SK-N-SH treated with all-trans-retinoic acid at 6 μM for 48 hours (cell line): ENCODE results near the gene HOXA7.
A peak's percentile ranks its signal among the peaks of the same experiment; 100 is the strongest.

Experiments
- ATAC-seq: fragments of 200-7000 bp; cut with Tn5 transposase; 3 replicates; pipeline ENCODE4 v1.9.1; 2020; ENCODE audit warnings: mild to moderate bottlenecking, moderate library complexity
- ARNTL ChIP-seq: fragments of 450-650 bp; formaldehyde crosslinking; IDR thresholded peaks from 2 replicates; pipeline ENCODE4 v1.5.0; 2020; ENCODE audit warnings: low read depth, mild to moderate bottlenecking, moderate library complexity, borderline replicate concordance
- BACH2 ChIP-seq: fragments of 250-450 bp; sonication (Bioruptor Pico); IDR thresholded peaks from 2 replicates; pipeline ENCODE4 v1.9.0; 2021; ENCODE audit warnings: mild to moderate bottlenecking, borderline replicate concordance
- CREB5 ChIP-seq: fragments of 250-450 bp; sonication (Bioruptor Pico); IDR thresholded peaks from 2 replicates; pipeline ENCODE4 v1.5.1; 2020; ENCODE audit warnings: low read depth, mild to moderate bottlenecking, moderate library complexity
- CSDC2 ChIP-seq: fragments of 250-450 bp; sonication (Bioruptor Pico); IDR thresholded peaks from 2 replicates; pipeline ENCODE4 v1.5.0; 2020; ENCODE audit warnings: mild to moderate bottlenecking, moderate library complexity
- CSRNP3 ChIP-seq: fragments of 250-450 bp; sonication (Bioruptor Pico); IDR thresholded peaks from 2 replicates; pipeline ENCODE4 v1.5.1; 2021; ENCODE audit warnings: mild to moderate bottlenecking, moderate library complexity
- ESRRG ChIP-seq: fragments of 250-450 bp; sonication (Bioruptor Pico); IDR thresholded peaks from 2 replicates; pipeline ENCODE4 v1.6.1; 2021; ENCODE audit warnings: mild to moderate bottlenecking
- GLIS3 ChIP-seq: fragments of 250-450 bp; sonication (Bioruptor Pico); IDR thresholded peaks from 2 replicates; pipeline ENCODE4 v1.5.0; 2020; ENCODE audit warnings: mild to moderate bottlenecking, moderate library complexity
- OSR1 ChIP-seq: fragments of 250-450 bp; sonication (Bioruptor Pico); IDR thresholded peaks from 2 replicates; pipeline ENCODE4 v1.8.0; 2022; ENCODE audit warnings: moderate library complexity, mild to moderate bottlenecking, inconsistent platforms
- PATZ1 ChIP-seq: fragments of 250-450 bp; sonication (Bioruptor Pico); IDR thresholded peaks from 2 replicates; pipeline ENCODE4 v1.8.0; 2020; ENCODE audit warnings: mild to moderate bottlenecking, moderate library complexity, borderline replicate concordance
- POU6F1 ChIP-seq: fragments of 250-450 bp; sonication (Bioruptor Pico); IDR thresholded peaks from 2 replicates; pipeline ENCODE4 v1.8.0; 2021; ENCODE audit warnings: low read depth, mild to moderate bottlenecking, moderate library complexity, borderline replicate concordance
- PPARA ChIP-seq: fragments of 250-450 bp; sonication (Bioruptor Pico); IDR thresholded peaks from 2 replicates; pipeline ENCODE4 v1.5.0; 2020; ENCODE audit warnings: mild to moderate bottlenecking, borderline replicate concordance
- RARB ChIP-seq: fragments of 250-450 bp; sonication (Bioruptor Pico); IDR thresholded peaks from 2 replicates; pipeline ENCODE4 v1.8.0; 2021; ENCODE audit warnings: mild to moderate bottlenecking, moderate library complexity
- SNAI2 ChIP-seq: fragments of 250-450 bp; sonication (Bioruptor Pico); IDR thresholded peaks from 2 replicates; pipeline ENCODE4 v1.5.0; 2020; ENCODE audit warnings: mild to moderate bottlenecking, moderate library complexity
- TCF4 ChIP-seq: fragments of 250-450 bp; sonication (Bioruptor Pico); IDR thresholded peaks from 2 replicates; pipeline ENCODE4 v1.8.0; 2021; ENCODE audit warnings: mild to moderate bottlenecking, moderate library complexity, borderline replicate concordance
- TOX ChIP-seq: fragments of 250-450 bp; sonication (Bioruptor Pico); IDR thresholded peaks from 2 replicates; pipeline ENCODE4 v1.8.0; 2021; ENCODE audit warnings: mild to moderate bottlenecking, moderate library complexity, borderline replicate concordance
- ZC3H10 ChIP-seq: fragments of 250-450 bp; sonication (Bioruptor Pico); IDR thresholded peaks from 2 replicates; pipeline ENCODE4 v1.5.1; 2021; ENCODE audit warnings: mild to moderate bottlenecking, moderate library complexity
- ZFP3 ChIP-seq: fragments of 250-450 bp; sonication (Bioruptor Pico); IDR thresholded peaks from 2 replicates; pipeline ENCODE4 v1.5.0; 2020; ENCODE audit warnings: mild to moderate bottlenecking, moderate library complexity
- ZFP30 ChIP-seq: fragments of 450-650 bp; formaldehyde crosslinking; IDR thresholded peaks from 2 replicates; pipeline ENCODE4 v1.5.0; 2022; ENCODE audit warnings: mild to moderate bottlenecking, moderate library complexity
- ZNF70 ChIP-seq: fragments of 450-650 bp; formaldehyde crosslinking; IDR thresholded peaks from 2 replicates; pipeline ENCODE4 v1.5.0; 2020; ENCODE audit warnings: mild to moderate bottlenecking, moderate library complexity

HOXA7 gene

GRCh38 chr7:27145165-27145913 lies 11.1 kb downstream of the HOXA7 start (continued):
- TF ChIP-seq CSRNP3 (no peak), TOX (CRISPR knock-in tag) (no peak), ZC3H10 (CRISPR knock-in tag) (no peak), CREB5 (CRISPR knock-in tag) (no peak), RARB (CRISPR knock-in tag) (no peak), ZFP3 (CRISPR knock-in tag) (no peak), ARNTL (CRISPR knock-in tag) (no peak), PPARA (CRISPR knock-in tag) (no peak), SNAI2 (no peak)

GRCh38 chr7:27144781-27145164 lies 11.7 kb downstream of the HOXA7 start:
- TF ChIP-seq ZNF70 (CRISPR knock-in tag) (no peak), ESRRG (CRISPR knock-in tag) (no peak), ZFP30 (no peak), PPARA (CRISPR knock-in tag) (no peak), ZC3H10 (CRISPR knock-in tag) (no peak), TCF4 (no peak), OSR1 (CRISPR knock-in tag) (no peak), CREB5 (CRISPR knock-in tag) (no peak), BACH2 (CRISPR knock-in tag) (no peak)
- ATAC-seq = no peak

GRCh38 chr7:27143950-27144780 lies 12.3 kb downstream of the HOXA7 start:
- no peak for TF ChIP-seq RARB (CRISPR knock-in tag)
- no peak for ATAC-seq

GRCh38 chr7:27143023-27143949 lies 13.2 kb downstream of the HOXA7 start, which contains the start of gene HOXA5:
HOXA5 (minus strand) TSS chr7:27143681; CDS start chr7:27143607, 74 bp downstream.
- peak; percentile 28 for ATAC-seq

More at GRCh38 chr7:27143023-27143949, 13.2 kb downstream of the HOXA7 start, which contains the start of gene HOXA5:
- TF ChIP-seq CSDC2 = no peak
- no peak for TF ChIP-seq TOX (CRISPR knock-in tag)
- TF ChIP-seq GLIS3 = no peak
- no peak for TF ChIP-seq ESRRG (CRISPR knock-in tag)
- no peak for TF ChIP-seq OSR1 (CRISPR knock-in tag)
- TF ChIP-seq PPARA (CRISPR knock-in tag) = no peak
- TF ChIP-seq POU6F1 = no peak
- no peak for TF ChIP-seq PATZ1 (CRISPR knock-in tag)
- no peak for TF ChIP-seq SNAI2
